H1 (cell line): Measurements from ENCODE around the gene MAGI3. TPM values are rescaled to one million over a fixed set of nuclear protein-coding genes. Genes with fewer than 3 reads are reported as not detected.

Experiments used
- CTCF ChIA-PET: fragments of 300-600 bp; sonication (Branson Sonifier 250); formaldehyde crosslinking; loops from one replicate; lab custom pipeline; 2021; ENCODE audit not compliant: partially characterized antibody; lab: Charles Lee
- POLR2A ChIA-PET: fragments of 300-600 bp; sonication (Branson Sonifier 250); formaldehyde crosslinking; loops from one replicate; lab custom pipeline; 2021; ENCODE audit warnings: inconsistent platforms; ENCODE audit not compliant: partially characterized antibody; lab: Charles Lee
- DNase-seq, 2 experiments: peaks; one replicate each; pipeline versions ENCODE4 v3.0.0 to v3.0.0-alpha.2; 2010 to 2022; ENCODE audit warnings: low spot score in 2 of 2, low read depth in 1 of 2, mixed read lengths in 1 of 2
- FAIRE-seq: peaks from 2 replicates; lab custom pipeline; 2011; peaks lifted over from hg19 to GRCh38; lab: Jason Lieb, UNC
- H2AFZ ChIP-seq: 2 replicates; pipeline ENCODE4 v1.8.1; 2012; ENCODE audit warnings: low read length, inconsistent platforms
- H2AK5ac ChIP-seq: 2 replicates; pipeline ENCODE4 v1.6.1; 2013; ENCODE audit warnings: low read depth, low read length
- H2BK120ac ChIP-seq: replicated peaks from 2 replicates; pipeline ENCODE3; 2013; ENCODE audit warnings: low read depth, low read length, inconsistent platforms
- H2BK12ac ChIP-seq: 2 replicates; pipeline ENCODE4 v1.6.1; 2013; ENCODE audit warnings: low read depth, low read length
- H2BK15ac ChIP-seq: 2 replicates; pipeline ENCODE4 v1.6.1; 2013; ENCODE audit warnings: low read length
- H2BK20ac ChIP-seq: 2 replicates; pipeline ENCODE4 v1.6.1; 2013; ENCODE audit warnings: low read length
- H2BK5ac ChIP-seq: 2 replicates; pipeline ENCODE4 v1.6.1; 2013; ENCODE audit warnings: low read depth, low read length
- H3K14ac ChIP-seq: 2 replicates; pipeline ENCODE4 v1.6.1; 2013; ENCODE audit warnings: inconsistent platforms; ENCODE audit not compliant: insufficient read length
- H3K18ac ChIP-seq: 2 replicates; pipeline ENCODE4 v1.6.1; 2013; ENCODE audit warnings: low read length; ENCODE audit errors: extremely low read depth
- H3K23ac ChIP-seq: 2 replicates; pipeline ENCODE4 v1.6.1; 2013; ENCODE audit warnings: inconsistent platforms; ENCODE audit not compliant: insufficient read length
- H3K23me2 ChIP-seq: 2 replicates; pipeline ENCODE4 v1.6.1; 2013; ENCODE audit warnings: low read depth, low read length
- H3K27ac ChIP-seq: 2 replicates; pipeline ENCODE4 v1.6.1; 2011; ENCODE audit warnings: low read depth, low read length, inconsistent platforms
- H3K27me3 ChIP-seq, 4 experiments: replicated peaks in 1 of 4; 1 replicate in 1 of 4; 2 replicates in 3 of 4; pipeline versions ENCODE4 v1.6.1 to v1.8.1; 2011 to 2013; ENCODE audit warnings: low read length in 3 of 4, mild to moderate bottlenecking in 3 of 4, inconsistent platforms in 2 of 4, mixed read lengths in 2 of 4, moderate library complexity in 1 of 4; ENCODE audit not compliant: control insufficient read depth in 3 of 4, insufficient read depth in 3 of 4; ENCODE audit errors: extremely low read depth in 1 of 4
- H3K36me3 ChIP-seq, 4 experiments: 2 replicates each; pipeline versions ENCODE4 v1.6.1 to v1.8.1; 2011 to 2013; ENCODE audit warnings: mild to moderate bottlenecking in 4 of 4, low read length in 3 of 4, moderate library complexity in 2 of 4, control low read depth in 1 of 4, inconsistent platforms in 1 of 4; ENCODE audit not compliant: insufficient read depth in 4 of 4, control insufficient read depth in 2 of 4
- H3K4ac ChIP-seq: replicated peaks from 2 replicates; pipeline ENCODE3; 2013; ENCODE audit warnings: low read length, low read depth, mixed read lengths, inconsistent platforms; ENCODE audit not compliant: insufficient read length
- H3K4me1 ChIP-seq, 4 experiments: replicated peaks in 1 of 4; 1 replicate in 1 of 4; 2 replicates in 3 of 4; pipeline versions ENCODE4 v1.6.1 to v1.8.1; 2011 to 2013; ENCODE audit warnings: low read length in 3 of 4, inconsistent platforms in 2 of 4, mixed read lengths in 1 of 4; ENCODE audit not compliant: insufficient read depth in 4 of 4, control insufficient read depth in 3 of 4
- H3K4me2 ChIP-seq, 2 experiments: 2 replicates each; pipeline versions ENCODE4 v1.6.1 to v1.8.1; 2011 to 2013; ENCODE audit warnings: low read depth in 2 of 2, low read length in 2 of 2, control low read depth in 1 of 2, inconsistent platforms in 1 of 2, mild to moderate bottlenecking in 1 of 2; ENCODE audit not compliant: insufficient read depth in 1 of 2
- H3K4me3 ChIP-seq, 4 experiments: fragments of 200-600, 300-600 bp in 1 of 4; sonication (generic), shearing (Covaris generic), sonication (Bioruptor Twin) in 1 of 4; 2 replicates each; pipeline versions ENCODE4 v1.5.1 to v1.8.1; 2011 to 2016; ENCODE audit warnings: low read length in 4 of 4, low read depth in 3 of 4, control low read depth in 2 of 4, inconsistent platforms in 2 of 4, mild to moderate bottlenecking in 2 of 4, mixed read lengths in 1 of 4, moderate library complexity in 1 of 4; ENCODE audit not compliant: insufficient read depth in 2 of 4; ENCODE audit errors: extremely low read depth in 1 of 4
- H3K56ac ChIP-seq: replicated peaks from 2 replicates; pipeline ENCODE3; 2013; ENCODE audit warnings: low read depth, mild to moderate bottlenecking, mixed read lengths, low read length, inconsistent platforms; ENCODE audit not compliant: insufficient read length
- H3K79me1 ChIP-seq: 2 replicates; pipeline ENCODE4 v1.6.1; 2013; ENCODE audit warnings: low read depth, low read length, control low read depth
- H3K79me2 ChIP-seq, 2 experiments: 2 replicates each; pipeline versions ENCODE4 v1.6.1 to v1.8.1; 2012 to 2013; ENCODE audit warnings: low read length in 2 of 2, mild to moderate bottlenecking in 2 of 2, inconsistent platforms in 1 of 2; ENCODE audit not compliant: insufficient read depth in 2 of 2, control insufficient read depth in 1 of 2
- H3K9ac ChIP-seq, 4 experiments: replicated peaks in 1 of 4; 1 replicate in 1 of 4; 2 replicates in 3 of 4; pipeline versions ENCODE4 v1.6.1 to v1.8.1; 2011 to 2013; ENCODE audit warnings: low read depth in 3 of 4, low read length in 3 of 4, control low read depth in 2 of 4, mild to moderate bottlenecking in 2 of 4, moderate library complexity in 2 of 4, inconsistent platforms in 1 of 4; ENCODE audit errors: extremely low read depth in 1 of 4
- H3K9me3 ChIP-seq, 2 experiments: 2 replicates each; pipeline versions ENCODE4 v1.6.1 to v1.8.1; 2012 to 2013; ENCODE audit warnings: mild to moderate bottlenecking in 2 of 2, moderate library complexity in 2 of 2, control low read depth in 1 of 2, inconsistent platforms in 1 of 2, low read depth in 1 of 2, low read length in 1 of 2, mixed read lengths in 1 of 2; ENCODE audit not compliant: insufficient read depth in 2 of 2
- H4K20me1 ChIP-seq, 2 experiments: replicated peaks in 1 of 2; 2 replicates each; pipeline versions ENCODE3 to v1.8.1; 2011 to 2013; ENCODE audit warnings: inconsistent platforms in 2 of 2, low read length in 2 of 2, mild to moderate bottlenecking in 1 of 2; ENCODE audit not compliant: insufficient read depth in 2 of 2, control insufficient read depth in 1 of 2
- H4K5ac ChIP-seq: 2 replicates; pipeline ENCODE4 v1.6.1; 2013; ENCODE audit warnings: low read length, low read depth, mixed read lengths, inconsistent platforms; ENCODE audit not compliant: insufficient read length
- H4K8ac ChIP-seq: 2 replicates; pipeline ENCODE4 v1.8.0; 2013; ENCODE audit warnings: mild to moderate bottlenecking, moderate library complexity, low read length, inconsistent platforms; ENCODE audit not compliant: insufficient read depth; ENCODE audit errors: extremely low read depth
- H4K91ac ChIP-seq: replicated peaks from 2 replicates; pipeline ENCODE3; 2013; ENCODE audit warnings: low read length, mixed read lengths, inconsistent platforms; ENCODE audit not compliant: insufficient read length
- ASH2L ChIP-seq: fragments of 200-600, 300-600 bp; sonication (generic); IDR thresholded peaks from one replicate; pipeline ENCODE4 v1.7.1; 2017; ENCODE audit warnings: low read length
- BACH1 ChIP-seq: IDR thresholded peaks from 2 replicates; pipeline ENCODE4 v1.6.1; 2012; ENCODE audit warnings: low read length, improper control_type of control experiment
- BCL11A ChIP-seq, 2 experiments: IDR thresholded peaks; one replicate each; pipeline ENCODE4 v1.6.1; 2011; ENCODE audit warnings: low read depth in 2 of 2, low read length in 2 of 2, mild to moderate bottlenecking in 2 of 2
- BRCA1 ChIP-seq: IDR thresholded peaks from 2 replicates; pipeline ENCODE4 v1.6.1; 2012; ENCODE audit warnings: low read depth, low read length, improper control_type of control experiment
- CBX5 ChIP-seq: fragments of 300-800, 300-1000 bp; sonication (generic); IDR thresholded peaks from 2 replicates; pipeline ENCODE4 v1.7.1; 2016; ENCODE audit warnings: antibody characterized with exemption, low read length, low read depth
- EP300 ChIP-seq, 2 experiments: IDR thresholded peaks; 1 replicate in 1 of 2; 2 replicates in 1 of 2; pipeline ENCODE4 v1.6.1; 2011 to 2012; ENCODE audit warnings: low read depth in 2 of 2, low read length in 2 of 2, mild to moderate bottlenecking in 2 of 2, borderline replicate concordance in 1 of 2, inconsistent platforms in 1 of 2, moderate library complexity in 1 of 2
- EZH2 ChIP-seq: fragments of 200-600 bp; sonication (generic); IDR thresholded peaks from 2 replicates; pipeline ENCODE4 v1.7.1; 2012; ENCODE audit warnings: low read depth, mild to moderate bottlenecking, moderate library complexity, low read length, inconsistent platforms; ENCODE audit not compliant: severe bottlenecking
- FOSL1 ChIP-seq: IDR thresholded peaks from 2 replicates; pipeline ENCODE4 v1.6.1; 2011; ENCODE audit warnings: mild to moderate bottlenecking, low read depth, low read length, moderate library complexity; ENCODE audit not compliant: insufficient read depth
- KDM1A ChIP-seq: fragments of 200-600, 300-600 bp; sonication (generic); IDR thresholded peaks from 2 replicates; pipeline ENCODE4 v1.7.1; 2016; ENCODE audit warnings: mild to moderate bottlenecking, low read length, borderline replicate concordance
- NANOG ChIP-seq: IDR thresholded peaks from 2 replicates; pipeline ENCODE4 v1.6.1; 2011; ENCODE audit warnings: low read length, low read depth, mild to moderate bottlenecking, inconsistent platforms; ENCODE audit not compliant: insufficient read depth, poor library complexity, severe bottlenecking
- SP2 ChIP-seq: IDR thresholded peaks from 2 replicates; pipeline ENCODE4 v1.6.1; 2012; ENCODE audit warnings: mild to moderate bottlenecking, low read length, inconsistent platforms
- TCF12 ChIP-seq: IDR thresholded peaks from 2 replicates; pipeline ENCODE4 v1.6.1; 2011; ENCODE audit warnings: low read depth, mild to moderate bottlenecking, low read length
- WGBS, 2 experiments: shearing (Covaris generic) in 1 of 2; methylation state at CpG; one replicate each; pipeline versions ENCODE4 v1.1.6 to v1.1.7; 2013 to 2015; ENCODE audit warnings: low lambda C conversion rate in 2 of 2, mixed read lengths in 2 of 2, inconsistent platforms in 1 of 2, low coverage in 1 of 2, missing lambda C conversion rate in 1 of 2; ENCODE audit not compliant: insufficient replicate concordance in 2 of 2, insufficient coverage in 1 of 2, insufficient read length in 1 of 2; ENCODE audit errors: extremely low coverage in 1 of 2, missing lambda C conversion rate in 1 of 2; 5-methylcytosine and 5-hydroxymethylcytosine counted together
- polyA plus RNA-seq, 7 experiments: library from polyadenylated mRNA; depleted of rRNA in 3 of 7; stranded (reverse) in 5 of 7; unstranded in 2 of 7; fragments of >200 nt in 5 of 7; fragments of 200-250 nt in 2 of 7; gene quantifications; 1 replicate in 5 of 7; 2 replicates in 1 of 7; 4 replicates in 1 of 7; pipeline versions ENCODE4 v1.2.1 to v1.2.3, GENCODE V29; 2011 to 2013; ENCODE audit warnings: missing spikeins in 2 of 7, mixed read lengths in 2 of 7
- total RNA-seq: library from RNA; stranded (reverse); fragmentation: NEBNext Ultra II Directional; extraction: Animal tissue kit (Norgen Biotek cat#: 25700); gene quantifications from 2 replicates; pipeline ENCODE4 v1.2.1, GENCODE V29; 2021

MAGI3 gene
- total and polyA plus RNA-seq, 2 of the 8 experiments (the other 6 are each of a cell fraction or from before 2014, with no cell fraction given), result 2.3 to 7.8 TPM

GRCh38 chr1:113536182-113536780 lies 146.0 kb downstream of the MAGI3 start:
- H3K4ac ChIP-seq, result no peak overlapping the region
- H3K14ac ChIP-seq, result no peak overlapping the region
- no peaks in the 10 kb centered on the region for H3K79me2 ChIP-seq
- no peaks in the 10 kb centered on the region for H3K4me1 ChIP-seq
- H4K5ac ChIP-seq, result no peak overlapping the region
- no peak for DNase-seq
- no peak overlapping the region for H3K4me3 ChIP-seq
- H2AFZ ChIP-seq, result no peak overlapping the region
- H4K91ac ChIP-seq, result no peak overlapping the region
- H3K18ac ChIP-seq, result no peak overlapping the region
- H2BK5ac ChIP-seq, result no peak overlapping the region
- no peak overlapping the region for H3K56ac ChIP-seq
- no peaks in the 10 kb centered on the region; the same call in 1 of the 2 replicates for H3K79me1 ChIP-seq
- no peaks in the 10 kb centered on the region for H3K27me3 ChIP-seq
- no peaks in the 10 kb centered on the region for H3K9me3 ChIP-seq
- no peak overlapping the region for H2BK15ac ChIP-seq
- H3K23me2 ChIP-seq, result no peaks in the 10 kb centered on the region
- CTCF ChIA-PET, result interaction anchor here (0.9 to 1.0 kb wide), 2 partner anchors 16 to 390 kb away, joined by 3 to 4 read pairs; no protein-coding TSS in a partner anchor
- H3K4me2 ChIP-seq, result no peak overlapping the region
- FAIRE-seq, result no peak
- no peaks in the 10 kb centered on the region for H4K20me1 ChIP-seq
- WGBS, 2 experiments, result 85% methylated on average over 1 of the region's 1 CpG; no CpG with 5 or more reads in 1 of the 2 experiments
- TF ChIP-seq EZH2, result no peak
- no peak for TF ChIP-seq BRCA1
- no peak for TF ChIP-seq BCL11A (IDR thresholded peaks at IDR 0.05; ENCODE audit: low read depth in 2 of 2, low read length in 2 of 2)
- TF ChIP-seq CBX5, result no peak
- no peak for TF ChIP-seq BACH1
- TF ChIP-seq SP2, result no peak
- TF ChIP-seq KDM1A, result no peak
- no peak for TF ChIP-seq FOSL1
- TF ChIP-seq ASH2L, result no peak
- no peak for TF ChIP-seq EP300 (IDR thresholded peaks at IDR 0.05; ENCODE audit: borderline replicate concordance in 1 of 2, low read depth in 2 of 2, low read length in 2 of 2)
- TF ChIP-seq TCF12, result no peak
- TF ChIP-seq NANOG, result no peak
- H3K23ac ChIP-seq, result no peak overlapping the region
- no peak overlapping the region for H2AK5ac ChIP-seq
- no peak overlapping the region for H3K9ac ChIP-seq
- no peak overlapping the region for H2BK12ac ChIP-seq
- no peak overlapping the region for H3K27ac ChIP-seq
- no peak overlapping the region for H4K8ac ChIP-seq
- H2BK120ac ChIP-seq, result no peak overlapping the region
- H3K36me3 ChIP-seq, result no peaks in the 10 kb centered on the region
- no peak overlapping the region for H2BK20ac ChIP-seq
- POLR2A ChIA-PET, result no interaction called here
